Neuronal stem cell (in vitro differentiated cells): ENCODE results near the gene TRAF3.

Experiments used
- DNase-seq: peaks from one replicate; pipeline ENCODE4 v3.0.0-alpha.2; 2013; ENCODE audit warnings: low spot score
- H2AFZ ChIP-seq: one replicate; pipeline ENCODE4 v1.6.1; 2013; ENCODE audit warnings: mild to moderate bottlenecking, low read length, inconsistent platforms
- H2AK5ac ChIP-seq: 2 replicates; pipeline ENCODE4 v1.6.1; 2013; ENCODE audit warnings: low read depth, mild to moderate bottlenecking, inconsistent platforms, low read length, moderate library complexity, mixed read lengths
- H2BK120ac ChIP-seq: 2 replicates; pipeline ENCODE4 v1.6.1; 2013; ENCODE audit warnings: low read depth, mild to moderate bottlenecking, inconsistent platforms, low read length, moderate library complexity, mixed read lengths
- H2BK12ac ChIP-seq: one replicate; pipeline ENCODE4 v1.6.1; 2013; ENCODE audit warnings: low read length, inconsistent platforms
- H2BK15ac ChIP-seq: 2 replicates; pipeline ENCODE4 v1.6.1; 2013; ENCODE audit warnings: mild to moderate bottlenecking, low read length, inconsistent platforms, mixed read lengths
- H2BK5ac ChIP-seq: one replicate; pipeline ENCODE4 v1.6.1; 2013; ENCODE audit warnings: inconsistent platforms, mild to moderate bottlenecking, low read length, moderate library complexity
- H3K14ac ChIP-seq: one replicate; pipeline ENCODE4 v1.6.1; 2013; ENCODE audit warnings: low read length, inconsistent platforms
- H3K18ac ChIP-seq: 2 replicates; pipeline ENCODE4 v1.6.1; 2013; ENCODE audit warnings: low read length, inconsistent platforms
- H3K23ac ChIP-seq: 2 replicates; pipeline ENCODE4 v1.6.1; 2013; ENCODE audit warnings: low read depth, mild to moderate bottlenecking, mixed read lengths, low read length, inconsistent platforms; ENCODE audit not compliant: poor library complexity
- H3K27ac ChIP-seq: replicated peaks from 3 replicates; pipeline ENCODE4 v1.5.1; 2013; ENCODE audit warnings: low read length, inconsistent platforms
- H3K27me3 ChIP-seq, 3 experiments: 2 replicates each; pipeline ENCODE4 v1.6.1; 2013; ENCODE audit warnings: low read length in 3 of 3, mild to moderate bottlenecking in 2 of 3, inconsistent platforms in 1 of 3, low read depth in 1 of 3, mixed read lengths in 1 of 3, moderate library complexity in 1 of 3; ENCODE audit not compliant: control insufficient read depth in 3 of 3, insufficient read depth in 3 of 3
- H3K36me3 ChIP-seq, 2 donors: replicated peaks in 1 of 2; 2 replicates each; pipeline ENCODE4 v1.6.1; 2013; ENCODE audit warnings: low read length in 2 of 2; ENCODE audit not compliant: control insufficient read depth in 2 of 2, insufficient read depth in 2 of 2
- H3K4ac ChIP-seq: 2 replicates; pipeline ENCODE4 v1.6.1; 2013; ENCODE audit warnings: inconsistent platforms, mild to moderate bottlenecking, low read length, moderate library complexity
- H3K4me1 ChIP-seq, 2 donors: 1 replicate in 1 of 2; 2 replicates in 1 of 2; pipeline ENCODE4 v1.6.1; 2013; ENCODE audit warnings: low read length in 2 of 2, low read depth in 1 of 2; ENCODE audit not compliant: control insufficient read depth in 2 of 2, insufficient read depth in 1 of 2
- H3K4me2 ChIP-seq: one replicate; pipeline ENCODE4 v1.6.1; 2013; ENCODE audit warnings: mild to moderate bottlenecking, low read length, inconsistent platforms; ENCODE audit not compliant: insufficient read depth, poor library complexity, severe bottlenecking
- H3K4me3 ChIP-seq, 2 donors: 2 replicates each; pipeline ENCODE4 v1.5.1; 2013; ENCODE audit warnings: low read length in 2 of 2, mild to moderate bottlenecking in 2 of 2, inconsistent platforms in 1 of 2, moderate library complexity in 1 of 2
- H3K79me1 ChIP-seq: one replicate; pipeline ENCODE4 v1.6.1; 2013; ENCODE audit warnings: low read depth, mild to moderate bottlenecking, inconsistent platforms, low read length, moderate library complexity
- H3K9ac ChIP-seq: one replicate; pipeline ENCODE4 v1.6.1; 2013; ENCODE audit warnings: mild to moderate bottlenecking, low read depth, low read length, inconsistent platforms; ENCODE audit not compliant: poor library complexity
- H3K9me3 ChIP-seq, 2 donors: replicated peaks in 1 of 2; 2 replicates each; pipeline versions ENCODE3 to v1.6.1; 2013; ENCODE audit warnings: low read length in 2 of 2, mild to moderate bottlenecking in 2 of 2, inconsistent platforms in 1 of 2, low read depth in 1 of 2, mixed read lengths in 1 of 2, moderate library complexity in 1 of 2; ENCODE audit not compliant: control insufficient read depth in 2 of 2, insufficient read depth in 1 of 2
- H4K8ac ChIP-seq: one replicate; pipeline ENCODE4 v1.6.1; 2013; ENCODE audit warnings: low read depth, mild to moderate bottlenecking, inconsistent platforms, low read length, moderate library complexity
- H4K91ac ChIP-seq: one replicate; pipeline ENCODE4 v1.6.1; 2013; ENCODE audit warnings: low read length, low read depth, mild to moderate bottlenecking, inconsistent platforms; ENCODE audit not compliant: poor library complexity
- WGBS, 2 donors: extraction: QIAGEN DNeasy Blood & Tissue Kit; methylation state at CpG; one replicate each; pipeline ENCODE4 v1.1.7; 2013; ENCODE audit warnings: missing lambda C conversion rate in 2 of 2, mixed read lengths in 1 of 2; ENCODE audit not compliant: insufficient read length in 2 of 2, insufficient replicate concordance in 1 of 2; ENCODE audit errors: extremely low coverage in 2 of 2; 5-methylcytosine and 5-hydroxymethylcytosine counted together

The TRAF3 gene

DNA sequence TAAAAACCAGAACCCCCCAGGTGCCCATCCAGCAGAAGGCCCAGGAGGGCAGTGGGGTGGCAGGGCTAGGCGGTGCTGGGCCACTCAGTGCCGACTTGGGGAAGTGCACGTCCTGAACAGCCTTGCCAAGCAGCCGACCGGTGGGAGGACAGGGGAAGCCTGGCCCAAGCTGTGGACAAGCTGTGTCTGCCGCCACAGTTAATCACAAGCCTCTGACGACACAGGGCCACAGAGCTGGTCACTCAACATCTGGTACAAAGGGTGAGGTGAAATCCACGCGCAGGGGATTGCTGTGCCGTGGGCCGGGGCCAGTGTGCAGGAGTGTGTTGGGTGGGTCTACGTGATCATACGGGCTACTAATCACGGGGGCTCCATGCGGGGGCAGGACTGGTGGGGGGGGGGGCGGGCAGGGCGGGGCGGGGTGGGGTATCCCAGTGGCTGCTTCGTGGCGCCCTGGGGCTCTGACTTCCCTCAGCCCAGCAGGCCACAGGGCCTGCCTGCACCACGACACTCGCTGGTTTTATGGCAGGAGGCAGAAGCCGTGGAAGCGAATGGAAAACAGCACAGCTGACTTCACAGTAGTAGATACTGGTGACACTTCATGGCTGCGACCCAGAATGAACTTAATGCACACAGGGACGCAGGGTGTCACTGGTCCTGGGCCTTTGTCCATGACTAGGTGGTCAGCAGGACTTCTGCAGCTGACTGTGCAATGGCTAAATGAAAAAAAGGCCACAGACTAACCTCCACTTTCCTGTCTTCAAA, 155.4 kb downstream of the TRAF3 start:
- peaks cover 8% of the 10 kb centered on the region for H3K79me1 ChIP-seq
- no peak overlapping the region for H2AFZ ChIP-seq
- H3K9ac ChIP-seq = no peak overlapping the region
- H3K18ac ChIP-seq = no peak overlapping the region
- no CpG with 5 or more reads among the region's 26 CpGs for WGBS, 2 donors
- no peak overlapping the region for H2BK12ac ChIP-seq
- H2AK5ac ChIP-seq = no peak overlapping the region
- H3K4me3 ChIP-seq = no peak overlapping the region
- no peak overlapping the region for H2BK15ac ChIP-seq
- H3K14ac ChIP-seq = peak overlapping the region; percentile 56
- peaks cover 18 to 44% (median 21%) of the 10 kb centered on the region in 3 experiments for H3K27me3 ChIP-seq
- H4K91ac ChIP-seq = no peak overlapping the region
- peak overlapping the region; percentile 82 for H4K8ac ChIP-seq
- H3K27ac ChIP-seq = no peak overlapping the region
- H3K4me1 ChIP-seq = peaks cover 7 to 17% of the 10 kb centered on the region in 2 donors
- peak overlapping the region; percentile 89 for H3K23ac ChIP-seq
- DNase-seq = no peak
- peaks cover 8 to 39% of the 10 kb centered on the region in 2 donors for H3K36me3 ChIP-seq
- peaks cover 0 to 2% of the 10 kb centered on the region in 2 donors for H3K9me3 ChIP-seq
- H3K4ac ChIP-seq = no peak overlapping the region
- no peak overlapping the region for H3K4me2 ChIP-seq
- no peak overlapping the region for H2BK120ac ChIP-seq
- no peak overlapping the region for H2BK5ac ChIP-seq

DNA sequence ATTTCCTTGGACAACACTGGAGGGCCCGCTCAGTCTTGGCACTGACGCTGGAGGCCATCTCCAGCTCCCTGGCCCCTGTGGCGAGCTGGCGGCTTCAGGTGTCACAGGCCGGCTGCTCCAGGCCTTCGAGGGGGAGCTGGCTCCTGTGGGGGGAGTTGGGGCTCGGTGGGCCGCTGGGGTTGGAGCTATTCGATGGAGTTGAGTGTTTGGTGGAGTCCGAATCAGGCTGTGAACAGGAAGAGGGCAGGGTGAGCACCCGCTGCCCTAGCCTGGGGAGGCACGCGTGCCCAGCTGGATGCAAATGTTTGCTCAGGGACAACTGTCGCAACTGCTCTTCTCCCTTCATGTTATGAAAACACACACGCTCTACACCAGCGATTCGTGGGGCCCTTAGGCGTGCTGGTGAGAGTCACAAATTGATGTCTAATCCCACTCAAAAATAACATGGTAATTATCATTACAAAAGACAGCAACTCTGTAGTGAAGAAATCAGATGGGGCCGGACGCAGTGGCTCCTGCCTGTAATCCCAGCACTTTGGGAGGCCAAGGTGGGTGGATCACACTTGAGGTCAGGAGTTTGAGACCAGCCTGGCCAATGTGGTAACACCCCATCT, 156.5 kb downstream of the TRAF3 start:
- H2BK5ac ChIP-seq = no peak overlapping the region
- H2BK120ac ChIP-seq = no peak overlapping the region
- H3K79me1 ChIP-seq = peaks cover 6% of the 10 kb centered on the region
- H2BK12ac ChIP-seq = no peak overlapping the region
- H2AFZ ChIP-seq = no peak overlapping the region
- H3K27me3 ChIP-seq = peaks cover 12 to 33% (median 15%) of the 10 kb centered on the region in 3 experiments
- peak overlapping the region; percentile 38 for H3K18ac ChIP-seq
- no peak overlapping the region for H4K91ac ChIP-seq
- H3K9ac ChIP-seq = no peak overlapping the region
- no peak overlapping the region for H4K8ac ChIP-seq
- peaks cover 13 to 50% of the 10 kb centered on the region in 2 donors for H3K36me3 ChIP-seq
- no peak overlapping the region for H2BK15ac ChIP-seq
- no peak overlapping the region for H3K27ac ChIP-seq
- no peak overlapping the region for H3K4ac ChIP-seq
- H3K4me3 ChIP-seq = no peak overlapping the region
- no peak overlapping the region for H3K4me2 ChIP-seq
- WGBS, 2 donors = no CpG with 5 or more reads among the region's 20 CpGs
- peaks cover 5 to 15% of the 10 kb centered on the region in 2 donors for H3K4me1 ChIP-seq
- peak overlapping the region; percentile 43 for H3K23ac ChIP-seq
- no peak overlapping the region for H2AK5ac ChIP-seq
- no peak for DNase-seq
- peaks cover 0 to 2% of the 10 kb centered on the region in 2 donors for H3K9me3 ChIP-seq
- H3K14ac ChIP-seq = no peak overlapping the region

DNA sequence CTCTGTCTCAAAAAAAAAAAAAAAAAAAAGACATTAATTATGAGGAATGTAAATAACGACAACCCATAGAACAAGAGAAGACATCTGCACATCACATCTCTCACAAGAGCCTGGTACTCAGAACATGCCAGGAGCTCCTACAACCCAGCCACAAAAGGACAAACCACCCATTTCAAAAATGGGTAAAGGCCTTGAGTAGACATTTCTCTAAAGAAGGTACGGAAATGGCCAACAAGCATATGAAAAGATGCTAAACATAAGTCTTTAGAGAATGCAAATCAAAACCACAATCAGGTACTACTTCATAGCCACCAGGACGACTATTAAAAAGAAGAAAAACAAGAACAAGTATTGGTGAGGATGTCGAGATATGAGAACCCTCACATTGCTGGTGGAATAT, 158.5 kb downstream of the TRAF3 start:
- no peak overlapping the region for H3K18ac ChIP-seq
- H2BK15ac ChIP-seq = no peak overlapping the region
- peaks cover 25 to 67% of the 10 kb centered on the region in 2 donors for H3K36me3 ChIP-seq
- no peak overlapping the region for H3K4me3 ChIP-seq
- H2BK5ac ChIP-seq = no peak overlapping the region
- no peak overlapping the region for H4K91ac ChIP-seq
- H3K9ac ChIP-seq = no peak overlapping the region
- H2BK12ac ChIP-seq = no peak overlapping the region
- no peak overlapping the region for H3K4ac ChIP-seq
- no peak overlapping the region for H3K4me2 ChIP-seq
- no peak overlapping the region for H3K23ac ChIP-seq
- WGBS, 2 donors = no CpG with 5 or more reads among the region's 4 CpGs
- H3K79me1 ChIP-seq = peaks cover 2% of the 10 kb centered on the region
- peaks cover 0 to 5% of the 10 kb centered on the region in 2 donors for H3K4me1 ChIP-seq
- DNase-seq = no peak
- peaks cover 0 to 2% of the 10 kb centered on the region in 2 donors for H3K9me3 ChIP-seq
- no peak overlapping the region for H2BK120ac ChIP-seq
- no peak overlapping the region for H2AK5ac ChIP-seq
- no peak overlapping the region for H3K27ac ChIP-seq
- no peak overlapping the region for H4K8ac ChIP-seq
- H3K14ac ChIP-seq = no peak overlapping the region
- H3K27me3 ChIP-seq = peaks cover 0 to 13% (median under 1%) of the 10 kb centered on the region in 3 experiments
- no peak overlapping the region for H2AFZ ChIP-seq
